Psoas muscle (tissue), 8 donors: ENCODE results near the gene TELO2. TPM values are rescaled to one million over a fixed set of nuclear protein-coding genes. Genes with fewer than 3 reads are reported as not detected.
A peak's percentile ranks its signal among the peaks of the same experiment; 100 is the strongest.

ENCODE experiments used
- ATAC-seq, 4 donors: fragments of 200-7000 bp; cut with Tn5 transposase; one replicate each; pipeline ENCODE4 v1.9.1; 2020; ENCODE audit warnings: moderate library complexity in 3 of 4, mild to moderate bottlenecking in 2 of 4
- DNase-seq, 2 donors: peaks; one replicate each; pipeline ENCODE4 v3.0.0-alpha.2; 2020
- H3K27ac ChIP-seq: fragments of 200-600 bp; one replicate; pipeline ENCODE4 v1.8.0; 2022
- H3K27me3 ChIP-seq, 3 donors: fragments of 200-600 bp in 1 of 3; one replicate each; pipeline versions ENCODE4 v1.6.1 to v1.8.0; 2013 to 2022; ENCODE audit warnings: low read length in 2 of 3, mild to moderate bottlenecking in 2 of 3, moderate library complexity in 1 of 3; ENCODE audit not compliant: insufficient read depth in 3 of 3
- H3K36me3 ChIP-seq, 2 donors: fragments of 200-600 bp in 1 of 2; one replicate each; pipeline versions ENCODE4 v1.6.1 to v1.8.0; 2013 to 2022; ENCODE audit warnings: low read depth in 1 of 2, mild to moderate bottlenecking in 1 of 2, moderate library complexity in 1 of 2; ENCODE audit not compliant: insufficient read depth in 1 of 2
- H3K4me1 ChIP-seq: fragments of 200-600 bp; one replicate; pipeline ENCODE4 v1.8.0; 2022
- H3K4me3 ChIP-seq: fragments of 200-600 bp; one replicate; pipeline ENCODE4 v1.8.0; 2022; ENCODE audit warnings: mild to moderate bottlenecking
- H3K9me3 ChIP-seq: fragments of 200-600 bp; one replicate; pipeline ENCODE4 v1.8.0; 2022
- WGBS, 3 donors: extraction: QIAGEN DNeasy Blood & Tissue Kit; methylation state at CpG; one replicate each; pipeline versions ENCODE4 v1.1.6 to v1.1.7; 2013; 5-methylcytosine and 5-hydroxymethylcytosine counted together
- intact Hi-C, 2 donors: fragments of 100-400 bp; cut with DNase I; formaldehyde crosslinking; loops; one replicate each; pipeline versions ENCODE4 v1.11.0 to v1.14.2; 2022
- polyA plus RNA-seq, 3 donors: library from polyadenylated mRNA; stranded (reverse); fragments of 200-250 nt; gene quantifications; one replicate each; pipeline ENCODE4 v1.2.3, GENCODE V29; 2013
- total RNA-seq, 4 donors: library from RNA; stranded (reverse); fragmentation: NEBNext Ultra II Directional in 2 of 4; extraction: Animal tissue kit (Norgen Biotek cat#: 25700) in 2 of 4; gene quantifications; one replicate each; pipeline versions ENCODE4 v1.2.1 to v1.2.4, GENCODE V29; 2021 to 2023
- TF ChIP-seq, protein P1 (sequence below): fragments of 200-600 bp; IDR thresholded peaks from one replicate; pipeline ENCODE4 v1.8.0; 2022; ENCODE audit warnings: antibody characterized with exemption
- donor health status: healthy with polysubstance abuse.
- donor health status: DM: no; HTN: no; CAD: no; lungs with moderate emphysema.
- donor health status: Bipolar disorder and iron deficiency.
- donor health status: healthy.
- donor health status: DM: yes; HTN: yes; CAD: no.
- donor health status: DM: no; HTN: no; CAD: no.
- donor health status: DM: no; HTN: no; CAD: no.
- donor health status: DM: yes; HTN: yes; CAD: no.

TELO2 gene
- total and polyA plus RNA-seq, 7 donors = 11.6 to 23.8 (median 17.4) TPM

DNA sequence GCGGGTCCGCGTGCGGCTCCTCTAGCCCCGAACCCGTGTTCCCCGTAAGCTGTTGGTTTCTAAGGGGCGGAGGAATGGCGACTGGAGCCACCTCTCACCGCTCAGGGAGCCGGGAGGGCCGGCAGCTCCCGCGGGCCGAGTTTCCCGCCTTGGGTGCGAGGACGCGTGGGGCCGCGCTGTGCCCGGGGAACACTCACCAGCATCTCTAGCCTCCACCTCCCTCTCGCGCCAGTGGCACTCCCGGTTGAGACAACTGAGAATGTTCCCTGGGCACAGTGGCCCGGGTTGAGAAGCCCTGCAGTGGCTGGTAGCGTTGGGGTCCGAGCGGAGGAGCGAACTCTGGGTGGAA, 560 bp downstream of the TELO2 start:
- H3K36me3 ChIP-seq = peaks cover 0 to 43% of the 10 kb centered on the region in 2 donors

DNA sequence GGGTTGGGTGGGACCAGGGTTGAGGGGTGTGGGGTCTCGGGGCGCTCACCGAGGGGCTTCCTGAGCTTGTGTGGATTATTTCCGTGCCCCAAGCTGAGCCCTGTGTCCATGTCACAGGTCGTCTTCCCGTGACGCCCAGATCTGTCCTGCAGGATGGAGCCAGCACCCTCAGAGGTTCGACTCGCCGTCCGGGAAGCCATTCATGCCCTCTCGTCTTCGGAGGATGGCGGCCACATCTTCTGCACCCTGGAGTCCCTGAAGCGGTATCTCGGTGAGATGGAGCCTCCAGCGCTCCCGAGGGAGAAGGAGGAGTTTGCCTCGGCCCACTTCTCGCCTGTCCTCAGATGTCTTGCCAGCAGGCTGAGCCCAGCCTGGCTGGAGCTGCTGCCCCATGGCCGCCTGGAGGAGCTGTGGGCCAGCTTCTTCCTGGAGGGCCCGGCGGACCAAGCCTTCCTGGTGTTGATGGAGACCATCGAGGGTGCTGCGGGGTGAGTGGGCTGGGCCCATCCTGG, 1.0 kb downstream of the TELO2 start:
- H3K4me3 ChIP-seq = peak overlapping the region; percentile 81
- ATAC-seq = peak; percentile 60 to 77 (median 70)

More for the DNA sequence above, 560 bp downstream of the TELO2 start:
- ATAC-seq = peak; percentile 19 to 38 (median 28)
- 0 to 1% (median 1%) methylated on average over 20 to 30 of the region's 30 CpGs for WGBS, 3 donors
- TF ChIP-seq, protein P1, sequence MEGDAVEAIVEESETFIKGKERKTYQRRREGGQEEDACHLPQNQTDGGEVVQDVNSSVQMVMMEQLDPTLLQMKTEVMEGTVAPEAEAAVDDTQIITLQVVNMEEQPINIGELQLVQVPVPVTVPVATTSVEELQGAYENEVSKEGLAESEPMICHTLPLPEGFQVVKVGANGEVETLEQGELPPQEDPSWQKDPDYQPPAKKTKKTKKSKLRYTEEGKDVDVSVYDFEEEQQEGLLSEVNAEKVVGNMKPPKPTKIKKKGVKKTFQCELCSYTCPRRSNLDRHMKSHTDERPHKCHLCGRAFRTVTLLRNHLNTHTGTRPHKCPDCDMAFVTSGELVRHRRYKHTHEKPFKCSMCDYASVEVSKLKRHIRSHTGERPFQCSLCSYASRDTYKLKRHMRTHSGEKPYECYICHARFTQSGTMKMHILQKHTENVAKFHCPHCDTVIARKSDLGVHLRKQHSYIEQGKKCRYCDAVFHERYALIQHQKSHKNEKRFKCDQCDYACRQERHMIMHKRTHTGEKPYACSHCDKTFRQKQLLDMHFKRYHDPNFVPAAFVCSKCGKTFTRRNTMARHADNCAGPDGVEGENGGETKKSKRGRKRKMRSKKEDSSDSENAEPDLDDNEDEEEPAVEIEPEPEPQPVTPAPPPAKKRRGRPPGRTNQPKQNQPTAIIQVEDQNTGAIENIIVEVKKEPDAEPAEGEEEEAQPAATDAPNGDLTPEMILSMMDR = no peak
- peak in 1 of 2 donors; percentile 66 for DNase-seq
- Histone ChIP-seq H3K9me3 (no peaks in the 10 kb centered on the region), H3K4me1 (peaks cover 17% of the 10 kb centered on the region), H3K27me3 (no peaks in the 10 kb centered on the region), H3K27ac (peak overlapping the region; percentile 89), H3K4me3 (peak overlapping the region; percentile 81)
- intact Hi-C loops = loop anchor here (5.0 kb wide), 4 partner anchors 39 to 214 kb away; partner anchors contain the start of genes CRAMP1 (in 2 of the 2), IFT140 (in 2 of the 2), MAPK8IP3 (in 1 of the 2) and TMEM204 (in 1 of the 2)

DNA sequence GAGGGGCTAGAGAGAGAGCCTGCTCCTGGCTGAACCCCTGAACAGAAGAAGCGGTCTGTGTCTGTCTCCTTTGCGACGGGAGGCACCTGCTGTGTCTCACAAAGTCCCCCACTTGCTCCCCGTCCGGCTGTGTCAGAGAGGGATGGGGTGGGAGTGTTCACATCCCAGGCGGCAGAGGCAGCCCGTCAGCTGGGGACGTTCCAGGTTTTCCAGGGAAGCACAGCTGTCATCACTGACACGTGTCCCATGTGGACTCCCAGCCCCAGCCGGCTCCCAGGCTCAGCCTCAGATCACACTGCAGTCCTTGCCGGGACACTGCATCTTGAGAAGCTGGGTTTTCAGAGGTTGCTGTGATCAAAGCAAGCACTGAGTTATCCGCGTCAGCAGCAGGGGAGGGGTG, 1.6 kb downstream of the TELO2 start:
- H3K4me1 ChIP-seq = peaks cover 17% of the 10 kb centered on the region
- peak; percentile 51 to 79 for DNase-seq
- peak overlapping the region; percentile 89 for H3K27ac ChIP-seq
- TF ChIP-seq, protein P1 = no peak
- H3K27me3 ChIP-seq = no peaks in the 10 kb centered on the region
- peaks cover 0 to 53% of the 10 kb centered on the region in 2 donors for H3K36me3 ChIP-seq
- WGBS, 3 donors = 35 to 47% (median 35%) methylated on average over 13 of the region's 13 CpGs
- ATAC-seq = peak; percentile 22 to 36 (median 26)
- intact Hi-C loops = loop anchor here (5.0 kb wide), 5 partner anchors 38 to 213 kb away; partner anchors contain the start of genes CRAMP1 (in 2 of the 2), IFT140 (in 2 of the 2), MAPK8IP3 (in 1 of the 2) and TMEM204 (in 1 of the 2)
- H3K9me3 ChIP-seq = no peaks in the 10 kb centered on the region
- peak overlapping the region; percentile 81 for H3K4me3 ChIP-seq

More for the DNA sequence above, 1.0 kb downstream of the TELO2 start:
- DNase-seq = peak; percentile 75 to 86
- TF ChIP-seq, protein P1 = peak; percentile 65
- peaks cover 17% of the 10 kb centered on the region for H3K4me1 ChIP-seq
- peak overlapping the region; percentile 89 for H3K27ac ChIP-seq
- intact Hi-C loops = loop anchor here (5.0 kb wide), 4 partner anchors 38 to 213 kb away; partner anchors contain the start of genes CRAMP1 (in 2 of the 2), IFT140 (in 2 of the 2), MAPK8IP3 (in 1 of the 2) and TMEM204 (in 1 of the 2)
- no peaks in the 10 kb centered on the region for H3K27me3 ChIP-seq
- H3K36me3 ChIP-seq = peaks cover 0 to 48% of the 10 kb centered on the region in 2 donors
- no peaks in the 10 kb centered on the region for H3K9me3 ChIP-seq
- WGBS, 3 donors = 11 to 24% (median 22%) methylated on average over 25 of the region's 25 CpGs

DNA sequence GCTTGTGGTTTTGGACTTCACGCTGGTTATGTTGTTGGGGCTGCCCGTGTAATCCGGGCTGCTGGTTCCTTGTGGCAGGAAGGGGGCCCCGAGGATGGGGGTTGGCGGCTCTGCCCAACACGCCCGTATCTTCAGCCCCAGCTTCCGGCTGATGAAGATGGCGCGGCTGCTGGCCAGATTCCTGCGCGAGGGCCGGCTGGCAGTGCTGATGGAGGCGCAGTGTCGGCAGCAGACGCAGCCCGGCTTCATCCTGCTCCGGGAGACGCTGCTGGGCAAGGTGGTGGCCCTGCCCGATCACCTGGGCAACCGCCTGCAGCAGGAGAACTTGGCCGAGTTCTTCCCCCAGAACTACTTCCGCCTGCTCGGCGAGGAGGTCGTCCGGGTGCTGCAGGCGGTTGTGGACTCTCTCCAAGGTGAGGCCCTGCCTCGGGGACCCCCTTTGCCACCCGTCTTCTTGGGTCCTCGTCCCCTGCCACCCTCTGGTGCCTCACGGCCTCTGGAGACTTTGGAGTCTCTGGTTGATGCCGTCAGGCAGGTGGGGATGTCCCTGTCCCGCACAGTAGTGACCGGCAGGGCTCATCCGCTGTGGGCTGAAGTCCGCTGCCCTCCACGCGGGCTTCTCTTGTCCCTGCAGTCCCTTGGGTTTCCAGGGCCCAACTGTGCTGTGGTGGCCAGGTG, 2.2 kb downstream of the TELO2 start:
- Histone ChIP-seq H3K36me3 (peaks cover 0 to 59% of the 10 kb centered on the region in 2 donors), H3K27me3 (no peaks in the 10 kb centered on the region), H3K4me3 (no peak overlapping the region), H3K27ac (peak overlapping the region; percentile 89), H3K4me1 (peaks cover 17% of the 10 kb centered on the region), H3K9me3 (no peaks in the 10 kb centered on the region)
- 88 to 92% (median 90%) methylated on average over 39 of the region's 39 CpGs for WGBS, 3 donors
- ATAC-seq = no peak
- TF ChIP-seq, protein P1 = no peak
- intact Hi-C loops = loop anchor here in 1 of 2 donors (5.0 kb wide), 1 partner anchor 67 kb away; no protein-coding TSS in a partner anchor
- no peak for DNase-seq
